Endothelial cell of umbilical vein (primary cell): ENCODE results near the gene COL26A1. TPM values are rescaled to one million over a fixed set of nuclear protein-coding genes. Genes with fewer than 3 reads are reported as not detected.

Experiments
- BruUV-seq: library from RNA; stranded (reverse); fragments of 400-500 nt; replicated peaks from 2 replicates; lab custom pipeline; 2021; lab: Mats Ljungman, UMichigan
- CTCF ChIA-PET: fragments of 300-600, 350-600 bp; sonication (Branson Sonifier 250); formaldehyde crosslinking; loops from one replicate; lab custom pipeline; 2021; ENCODE audit warnings: antibody characterized with exemption, inconsistent platforms; lab: Charles Lee
- POLR2A ChIA-PET: fragments of 300-600, 350-600 bp; sonication (Branson Sonifier 250); formaldehyde crosslinking; loops from one replicate; lab custom pipeline; 2021; ENCODE audit warnings: antibody characterized with exemption, inconsistent platforms; lab: Charles Lee
- DNase-seq: peaks from one replicate; pipeline ENCODE4 v3.0.0-alpha.2; 2011; ENCODE audit warnings: low read depth, low spot score
- FAIRE-seq: peaks from 2 replicates; lab custom pipeline; 2011; peaks lifted over from hg19 to GRCh38; lab: Jason Lieb, UNC
- H2AFZ ChIP-seq: 2 replicates; pipeline ENCODE4 v1.6.0; 2012; ENCODE audit warnings: low read depth, low read length, control low read depth, inconsistent platforms
- H3K27ac ChIP-seq: 2 replicates; pipeline ENCODE4 v1.5.1; 2011; ENCODE audit warnings: low read depth, mild to moderate bottlenecking, control low read depth, low read length, moderate library complexity; ENCODE audit not compliant: insufficient read depth
- H3K27me3 ChIP-seq, 2 experiments: 2 replicates each; pipeline versions ENCODE4 v1.6.0 to v1.6.1; 2011; ENCODE audit warnings: low read length in 2 of 2, mixed read lengths in 1 of 2; ENCODE audit not compliant: control insufficient read depth in 2 of 2, insufficient read depth in 2 of 2
- H3K36me3 ChIP-seq, 2 experiments: 2 replicates in 1 of 2; 3 replicates in 1 of 2; pipeline ENCODE4 v1.5.1; 2011; ENCODE audit warnings: low read length in 2 of 2, mild to moderate bottlenecking in 1 of 2, moderate library complexity in 1 of 2; ENCODE audit not compliant: control insufficient read depth in 2 of 2, insufficient read depth in 2 of 2; ENCODE audit errors: extremely low read depth in 1 of 2
- H3K4me1 ChIP-seq: 3 replicates; pipeline ENCODE4 v1.5.1; 2011; ENCODE audit warnings: mild to moderate bottlenecking, low read length; ENCODE audit not compliant: control insufficient read depth, insufficient read depth; ENCODE audit errors: extremely low read depth
- H3K4me2 ChIP-seq: 2 replicates; pipeline ENCODE4 v1.6.1; 2011; ENCODE audit warnings: low read length, control low read depth, mixed read lengths; ENCODE audit not compliant: insufficient read depth
- H3K4me3 ChIP-seq, 3 experiments: fragments of 200-600 bp in 1 of 3; sonication (generic), shearing (Covaris generic) in 1 of 3; replicated peaks in 1 of 3; 2 replicates each; pipeline ENCODE4 v1.5.1; 2011 to 2016; ENCODE audit warnings: control low read depth in 3 of 3, low read length in 3 of 3, mild to moderate bottlenecking in 2 of 3, inconsistent platforms in 1 of 3, low read depth in 1 of 3, moderate library complexity in 1 of 3; ENCODE audit not compliant: insufficient read depth in 1 of 3
- H3K79me2 ChIP-seq: 2 replicates; pipeline ENCODE4 v1.6.0; 2012; ENCODE audit warnings: low read length, inconsistent platforms; ENCODE audit not compliant: control insufficient read depth, insufficient read depth
- H3K9ac ChIP-seq: replicated peaks from 2 replicates; pipeline ENCODE3; 2011; ENCODE audit warnings: low read length, control low read depth; ENCODE audit not compliant: insufficient read depth; ENCODE audit errors: extremely low read depth
- H3K9me1 ChIP-seq: replicated peaks from 3 replicates; pipeline ENCODE4 v1.6.0; 2011; ENCODE audit warnings: mild to moderate bottlenecking, low read length; ENCODE audit not compliant: control insufficient read depth, insufficient read depth; ENCODE audit errors: extremely low read depth
- H3K9me3 ChIP-seq: replicated peaks from 2 replicates; pipeline ENCODE4 v1.5.1; 2012; ENCODE audit warnings: low read length, inconsistent platforms; ENCODE audit not compliant: control insufficient read depth, insufficient read depth
- H4K20me1 ChIP-seq: replicated peaks from 2 replicates; pipeline ENCODE3; 2011; ENCODE audit warnings: mild to moderate bottlenecking, low read length; ENCODE audit not compliant: control insufficient read depth, insufficient read depth; ENCODE audit errors: extremely low read depth
- EZH2 ChIP-seq: IDR thresholded peaks from 2 replicates; pipeline ENCODE4 v1.6.1; 2012; ENCODE audit warnings: borderline replicate concordance, low read depth, mild to moderate bottlenecking, moderate library complexity, low read length, inconsistent platforms; ENCODE audit not compliant: severe bottlenecking
- FOS ChIP-seq: IDR thresholded peaks from 2 replicates; pipeline ENCODE4 v1.6.1; 2011; ENCODE audit warnings: mild to moderate bottlenecking, low read length, moderate library complexity, borderline replicate concordance; ENCODE audit not compliant: insufficient read depth
- GATA2 ChIP-seq: IDR thresholded peaks from 2 replicates; pipeline ENCODE4 v1.7.0; 2011; ENCODE audit warnings: low read depth, mild to moderate bottlenecking, moderate library complexity, mixed read lengths, low read length; ENCODE audit not compliant: insufficient read length, insufficient read depth
- JUN ChIP-seq: IDR thresholded peaks from 2 replicates; pipeline ENCODE4 v1.6.1; 2011; ENCODE audit warnings: borderline replicate concordance, low read depth; ENCODE audit not compliant: insufficient read length, insufficient read depth
- MAX ChIP-seq: IDR thresholded peaks from 2 replicates; pipeline ENCODE4 v1.6.1; 2011; ENCODE audit not compliant: insufficient read depth, insufficient read length
- MYC ChIP-seq: IDR thresholded peaks from one replicate; pipeline ENCODE4 v1.6.1; 2011; ENCODE audit warnings: mild to moderate bottlenecking, low read depth, low read length
- POLR2A ChIP-seq: IDR thresholded peaks from 2 replicates; pipeline ENCODE4 v1.6.1; 2012; ENCODE audit warnings: low read depth, mild to moderate bottlenecking, control low read depth, low read length
- POLR2AphosphoS5 ChIP-seq: IDR thresholded peaks from 2 replicates; pipeline ENCODE4 v1.6.1; 2012; ENCODE audit warnings: low read depth, mild to moderate bottlenecking, control low read depth, low read length, moderate library complexity; ENCODE audit not compliant: insufficient read depth
- dilution Hi-C: fragments of 300-500 bp; cut with MboI; formaldehyde crosslinking; loops from one replicate; pipeline ENCODE4 v1.15.0; 2019; ENCODE audit warnings: low sequenced_read_pairs; ENCODE audit not compliant: extremely low pct_ligation_motif_present
- intact Hi-C: fragments of 100-400 bp; cut with micrococcal nuclease; formaldehyde crosslinking; loops from one replicate; pipeline ENCODE4 v1.10.0; 2022
- polyA plus RNA-seq, 4 experiments: library from polyadenylated mRNA; depleted of rRNA in 3 of 4; stranded (reverse) in 3 of 4; unstranded in 1 of 4; fragments of >200 nt; gene quantifications; 2 replicates each; pipeline versions ENCODE4 v1.2.1 to v1.2.3, GENCODE V29; 2011 to 2012; ENCODE audit warnings: missing spikeins in 1 of 4
- total RNA-seq: library from RNA; stranded (reverse); gene quantifications from 2 replicates; pipeline ENCODE4 v1.2.3, GENCODE V29; 2021
- TF ChIP-seq, protein P1 (sequence below), 2 donors: IDR thresholded peaks; 1 replicate in 1 of 2; 2 replicates in 1 of 2; pipeline ENCODE4 v1.5.1; 2011; ENCODE audit warnings: low read length in 2 of 2, mild to moderate bottlenecking in 2 of 2, moderate library complexity in 2 of 2, control low read depth in 1 of 2, inconsistent platforms in 1 of 2, low read depth in 1 of 2; ENCODE audit not compliant: insufficient read depth in 1 of 2; ENCODE audit errors: extremely low read depth in 1 of 2

The COL26A1 gene
- total and polyA plus RNA-seq, 2 donors (not counting 3 experiments of a cell fraction or from before 2014, with no cell fraction given) = not detected

GRCh38 chr7:101367676-101368075 lies 5.0 kb downstream of the COL26A1 start:
- Histone ChIP-seq H3K9ac (no peak overlapping the region), H3K9me3 (no peaks in the 10 kb centered on the region), H3K27ac (no peak overlapping the region), H3K27me3 (peaks cover 4 to 14% of the 10 kb centered on the region in 2 experiments), H2AFZ (no peak overlapping the region), H3K9me1 (no peaks in the 10 kb centered on the region), H3K4me1 (peaks cover 3% of the 10 kb centered on the region), H3K36me3 (no peaks in the 10 kb centered on the region), H3K4me3 (no peak overlapping the region), H3K79me2 (no peaks in the 10 kb centered on the region), H3K4me2 (no peak overlapping the region), H4K20me1 (no peaks in the 10 kb centered on the region)
- dilution Hi-C loops (no loop called here), intact Hi-C loops (no loop called here)
- ChIA-PET CTCF (interaction anchor here (2.6 kb wide), 1 partner anchor 44 kb away, joined by 12 read pairs; no protein-coding TSS in a partner anchor), POLR2A (no interaction called here)
- TF ChIP-seq, protein P1, sequence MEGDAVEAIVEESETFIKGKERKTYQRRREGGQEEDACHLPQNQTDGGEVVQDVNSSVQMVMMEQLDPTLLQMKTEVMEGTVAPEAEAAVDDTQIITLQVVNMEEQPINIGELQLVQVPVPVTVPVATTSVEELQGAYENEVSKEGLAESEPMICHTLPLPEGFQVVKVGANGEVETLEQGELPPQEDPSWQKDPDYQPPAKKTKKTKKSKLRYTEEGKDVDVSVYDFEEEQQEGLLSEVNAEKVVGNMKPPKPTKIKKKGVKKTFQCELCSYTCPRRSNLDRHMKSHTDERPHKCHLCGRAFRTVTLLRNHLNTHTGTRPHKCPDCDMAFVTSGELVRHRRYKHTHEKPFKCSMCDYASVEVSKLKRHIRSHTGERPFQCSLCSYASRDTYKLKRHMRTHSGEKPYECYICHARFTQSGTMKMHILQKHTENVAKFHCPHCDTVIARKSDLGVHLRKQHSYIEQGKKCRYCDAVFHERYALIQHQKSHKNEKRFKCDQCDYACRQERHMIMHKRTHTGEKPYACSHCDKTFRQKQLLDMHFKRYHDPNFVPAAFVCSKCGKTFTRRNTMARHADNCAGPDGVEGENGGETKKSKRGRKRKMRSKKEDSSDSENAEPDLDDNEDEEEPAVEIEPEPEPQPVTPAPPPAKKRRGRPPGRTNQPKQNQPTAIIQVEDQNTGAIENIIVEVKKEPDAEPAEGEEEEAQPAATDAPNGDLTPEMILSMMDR (IDR thresholded peaks at IDR 0.05; ENCODE audit: extremely low read depth in 1 of 2, insufficient read depth in 1 of 2, low read depth in 1 of 2, low read length in 2 of 2) = no peak
- no peak for TF ChIP-seq JUN
- no peak for TF ChIP-seq MYC
- TF ChIP-seq POLR2A = no peak
- BruUV-seq = no TSS peak
- FAIRE-seq = no peak
- DNase-seq = no peak

DNA sequence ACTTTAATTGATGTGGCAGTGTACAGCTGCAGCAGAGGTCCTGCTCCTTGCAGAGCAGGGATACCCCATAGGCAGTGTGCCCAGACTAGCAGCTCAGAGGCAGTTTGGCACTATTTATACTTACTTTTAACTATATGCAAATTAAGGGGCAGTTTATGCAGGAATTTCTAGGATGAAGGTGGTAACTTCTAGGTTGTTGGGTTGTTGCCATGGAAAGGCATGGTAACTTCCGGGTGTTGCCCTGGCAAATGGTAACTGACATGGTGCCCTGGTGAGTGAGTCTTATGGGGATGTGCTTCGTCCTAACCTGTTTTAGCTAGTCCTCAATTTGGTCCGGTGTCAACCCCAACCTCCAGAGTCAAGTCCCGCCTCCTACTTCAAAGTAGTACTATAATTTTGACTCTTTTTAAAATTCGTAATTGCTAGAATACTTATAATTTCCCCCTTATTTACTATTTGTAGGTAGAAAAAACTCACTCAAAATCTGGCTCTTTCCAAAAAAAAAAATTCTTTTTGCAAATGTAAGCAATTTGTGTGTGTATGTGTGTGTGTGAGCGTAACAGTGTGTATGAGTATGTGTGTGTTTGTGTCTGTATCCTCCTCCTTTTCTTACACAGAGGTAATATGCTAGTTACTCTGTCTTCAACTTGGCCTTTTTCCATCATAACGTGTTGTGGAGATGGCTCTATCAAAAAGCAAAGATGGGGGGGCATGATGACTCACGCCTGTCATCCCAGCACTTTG lies 5.9 kb downstream of the COL26A1 start:
- Histone ChIP-seq H4K20me1 (no peaks in the 10 kb centered on the region), H3K4me3 (no peak overlapping the region), H3K27ac (no peak overlapping the region), H3K9me3 (no peaks in the 10 kb centered on the region), H3K36me3 (no peaks in the 10 kb centered on the region), H3K4me1 (peaks cover 3% of the 10 kb centered on the region), H2AFZ (no peak overlapping the region), H3K9ac (no peak overlapping the region), H3K79me2 (no peaks in the 10 kb centered on the region), H3K27me3 (peaks cover 2 to 14% of the 10 kb centered on the region in 2 experiments), H3K9me1 (no peaks in the 10 kb centered on the region), H3K4me2 (no peak overlapping the region)
- no TSS peak for BruUV-seq
- POLR2A ChIA-PET = no interaction called here
- dilution Hi-C loops = no loop called here
- TF ChIP-seq GATA2 (no peak), FOS (no peak), POLR2AphosphoS5 (no peak), JUN (no peak), MYC (no peak), POLR2A (no peak), MAX (no peak), EZH2 (no peak)
- TF ChIP-seq, protein P1 (IDR thresholded peaks at IDR 0.05; ENCODE audit: extremely low read depth in 1 of 2, insufficient read depth in 1 of 2, low read depth in 1 of 2, low read length in 2 of 2) = no peak
- CTCF ChIA-PET = interaction anchor here (2.6 kb wide), 1 partner anchor 43 kb away, joined by 12 read pairs; no protein-coding TSS in a partner anchor
- FAIRE-seq (no peak), DNase-seq (no peak)
- intact Hi-C loops = no loop called here
